Tibial nerve (tissue), 4 donors: ENCODE results near the gene ENO1. TPM values are rescaled to one million over a fixed set of nuclear protein-coding genes. Genes with fewer than 3 reads are reported as not detected.
"Not testable (repeated sequence)": the region's sequence is repeated elsewhere in the genome, so short reads cannot be mapped to it uniquely, and the experiment has no call there.

Experiments used
- DNase-seq, 2 donors: peaks; one replicate each; pipeline ENCODE4 v3.0.0-alpha.2; 2019; ENCODE audit warnings: low spot score in 2 of 2
- H3K27ac ChIP-seq, 4 donors: fragments of 200-600 bp; sonication (generic) in 3 of 4; one replicate each; pipeline ENCODE4 v1.5.1; 2017 to 2019; ENCODE audit warnings: mild to moderate bottlenecking in 1 of 4
- H3K27me3 ChIP-seq, 2 donors: fragments of 200-600 bp; sonication (generic) in 1 of 2; one replicate each; pipeline versions ENCODE4 v1.5.1 to v1.6.0; 2017 to 2019
- H3K36me3 ChIP-seq, 3 donors: fragments of 200-600 bp; sonication (generic); one replicate each; pipeline ENCODE4 v1.5.1; 2018 to 2019
- H3K4me1 ChIP-seq, 4 donors: fragments of 200-600 bp; sonication (generic) in 3 of 4; one replicate each; pipeline ENCODE4 v1.5.1; 2017 to 2019
- H3K4me3 ChIP-seq, 4 donors: fragments of 200-600 bp; sonication (generic) in 3 of 4; one replicate each; pipeline ENCODE4 v1.5.1; 2017 to 2019; ENCODE audit warnings: mild to moderate bottlenecking in 1 of 4, moderate library complexity in 1 of 4
- H3K9me3 ChIP-seq, 4 donors: fragments of 200-600 bp; sonication (generic) in 3 of 4; one replicate each; pipeline ENCODE4 v1.5.1; 2017 to 2019
- CTCF ChIP-seq, 5 experiments: fragments of 200-600 bp in 3 of 5; fragments of 450-650 bp in 2 of 5; sonication (generic) in 3 of 5; IDR thresholded peaks; one replicate each; pipeline ENCODE4 v1.5.1; 2016 to 2019; ENCODE audit warnings: antibody characterized with exemption in 5 of 5, mild to moderate bottlenecking in 3 of 5, moderate library complexity in 2 of 5
- EP300 ChIP-seq, 2 donors: sonication (generic); formaldehyde crosslinking; IDR thresholded peaks; one replicate each; pipeline ENCODE4 v1.6.1; 2017; ENCODE audit warnings: antibody characterized with exemption in 2 of 2, mild to moderate bottlenecking in 1 of 2
- POLR2A ChIP-seq, 2 donors: fragments of 450-650 bp; IDR thresholded peaks; one replicate each; pipeline ENCODE4 v1.6.1; 2017; ENCODE audit warnings: antibody characterized with exemption in 2 of 2, mild to moderate bottlenecking in 2 of 2, moderate library complexity in 2 of 2
- WGBS, 2 donors: methylation state at CpG; one replicate each; pipeline ENCODE4 v1.1.5; 2018; 5-methylcytosine and 5-hydroxymethylcytosine counted together
- total RNA-seq, 4 donors: library from RNA; depleted of rRNA; stranded (reverse); fragments of >200 nt; gene quantifications; one replicate each; pipeline ENCODE4 v1.1.0, GENCODE V29; 2016

ENO1 gene
- total RNA-seq, 4 donors from 2014 or later: 373 to 741 (median 459) TPM

DNA sequence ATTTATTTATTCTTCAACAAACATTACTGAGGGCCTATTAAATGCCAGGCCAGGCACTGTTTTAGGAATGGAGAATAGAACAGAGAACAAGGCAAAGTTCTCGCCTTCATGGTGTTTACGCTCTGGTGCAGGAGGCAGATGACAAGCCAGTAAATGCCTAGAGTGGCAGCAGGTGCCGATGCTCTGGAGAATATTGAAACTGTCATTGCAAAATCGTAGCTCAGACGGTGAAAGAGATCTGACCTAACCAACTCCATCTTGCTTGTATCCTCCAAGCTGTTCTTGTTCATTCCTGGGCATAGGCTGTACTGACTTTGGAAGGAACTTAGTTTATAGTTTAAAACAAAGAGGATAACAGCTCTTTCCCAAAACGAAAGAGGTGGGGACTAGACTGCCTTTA is 13.5 kb upstream of the ENO1 start:
- Histone ChIP-seq H3K9me3 (no peaks in the 10 kb centered on the region), H3K4me1 (peaks cover 0 to 28% (median 12%) of the 10 kb centered on the region in 4 donors), H3K36me3 (no peaks in the 10 kb centered on the region), H3K4me3 (no peak overlapping the region), H3K27me3 (no peaks in the 10 kb centered on the region), H3K27ac (no peak overlapping the region)
- no peak for TF ChIP-seq CTCF (IDR thresholded peaks at IDR 0.05)
- TF ChIP-seq POLR2A (IDR thresholded peaks at IDR 0.05): no peak
- TF ChIP-seq EP300 (IDR thresholded peaks at IDR 0.05): no peak
- no peak for DNase-seq
- WGBS, 2 donors: 84 to 91% methylated on average over 6 of the region's 6 CpGs

DNA sequence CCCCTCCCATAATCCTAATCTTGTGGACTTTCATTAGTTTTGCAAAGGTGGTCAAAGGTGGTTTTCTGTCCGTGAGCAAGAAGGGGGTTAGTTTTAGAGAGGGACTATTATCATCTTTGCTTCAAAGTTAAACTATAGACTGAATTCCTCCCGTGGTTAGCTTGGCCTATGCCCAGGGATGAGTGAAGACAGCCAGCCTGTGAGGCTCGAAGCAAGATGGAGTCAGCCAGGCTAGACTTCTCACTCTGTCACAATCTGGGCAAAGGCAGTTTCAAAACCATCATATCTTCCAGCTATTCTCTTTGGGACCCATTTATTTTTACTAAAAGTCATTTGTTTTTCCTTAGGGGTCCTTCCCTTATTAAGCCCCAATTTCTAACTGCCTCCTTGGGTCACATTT is 12.9 kb upstream of the ENO1 start:
- no peaks in the 10 kb centered on the region for H3K27me3 ChIP-seq
- no peak for DNase-seq
- H3K4me1 ChIP-seq: peaks cover 0 to 28% (median 12%) of the 10 kb centered on the region in 4 donors
- no peaks in the 10 kb centered on the region for H3K9me3 ChIP-seq
- TF ChIP-seq CTCF (IDR thresholded peaks at IDR 0.05) (no peak), EP300 (IDR thresholded peaks at IDR 0.05) (no peak), POLR2A (IDR thresholded peaks at IDR 0.05) (no peak)
- 79 to 83% methylated on average over 3 of the region's 3 CpGs for WGBS, 2 donors
- H3K27ac ChIP-seq: peak overlapping the region in 2 of 4 donors; percentile 5 to 28
- no peak overlapping the region for H3K4me3 ChIP-seq
- no peaks in the 10 kb centered on the region for H3K36me3 ChIP-seq

DNA sequence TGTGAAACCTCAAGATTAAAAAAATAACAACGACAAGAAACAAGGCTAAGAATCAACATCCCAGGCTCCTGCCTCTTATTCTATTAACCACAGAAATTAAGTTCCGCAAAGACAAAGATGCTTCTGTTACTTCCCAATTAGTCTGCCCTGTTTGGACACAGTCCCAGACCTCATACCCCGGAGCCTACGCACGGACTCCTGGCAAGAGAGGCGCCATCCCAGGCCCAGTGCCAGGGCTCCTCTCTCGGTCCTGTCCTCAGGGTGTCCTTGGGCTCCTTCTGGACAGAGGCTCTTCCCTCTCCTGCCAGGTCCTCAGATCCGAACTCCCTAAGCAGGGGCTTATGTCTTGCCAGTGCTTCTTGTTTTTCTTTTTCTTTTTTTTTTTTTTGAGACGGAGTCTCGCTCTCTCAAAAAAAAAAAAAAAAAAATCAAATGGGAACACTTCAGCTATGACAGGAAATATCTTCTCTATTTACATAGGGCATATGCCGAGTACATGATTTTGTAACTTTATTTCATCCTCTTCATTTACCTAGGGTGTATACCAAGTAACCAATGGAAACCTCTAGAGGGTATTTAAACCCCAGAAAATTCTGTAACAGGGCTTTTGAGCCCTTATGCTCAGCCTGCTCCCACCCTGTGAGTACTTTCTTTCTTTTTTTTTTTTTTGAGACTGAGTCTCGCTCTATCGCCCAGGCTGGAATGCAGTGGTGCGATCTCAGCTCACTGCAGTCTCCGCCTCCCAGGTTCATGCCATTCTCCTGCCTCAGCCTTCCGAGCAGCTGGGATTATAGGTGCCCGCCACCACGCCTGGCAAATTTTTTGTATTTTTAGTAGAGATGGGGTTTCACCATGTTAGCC is 11.7 kb upstream of the ENO1 start:
- Histone ChIP-seq H3K4me3 (peak overlapping the region in 2 of 4 donors; percentile 22 to 33), H3K36me3 (no peaks in the 10 kb centered on the region), H3K4me1 (peaks cover 0 to 28% (median 12%) of the 10 kb centered on the region in 4 donors), H3K27me3 (no peaks in the 10 kb centered on the region), H3K9me3 (no peaks in the 10 kb centered on the region), H3K27ac (peak overlapping the region; percentile 64 to 94 (median 76))
- DNase-seq: peak; percentile 86 to 89
- peak; percentile 44 to 76 for TF ChIP-seq EP300 (IDR thresholded peaks at IDR 0.05)
- TF ChIP-seq POLR2A (IDR thresholded peaks at IDR 0.05): no peak
- WGBS, 2 donors: 10 to 24% methylated on average over 18 of the region's 18 CpGs

GRCh38 chr1:8889103-8889846 is 10.8 kb upstream of the ENO1 start:
- Histone ChIP-seq H3K4me1 (peaks cover 0 to 28% (median 12%) of the 10 kb centered on the region in 4 donors), H3K27me3 (no peaks in the 10 kb centered on the region), H3K9me3 (no peaks in the 10 kb centered on the region), H3K4me3 (peak overlapping the region in 1 of 4 donors; percentile 33), H3K27ac (peak overlapping the region; percentile 64 to 94 (median 76)), H3K36me3 (no peaks in the 10 kb centered on the region)
- peak; percentile 35 to 45 for DNase-seq
- TF ChIP-seq CTCF (IDR thresholded peaks at IDR 0.05): no peak
- TF ChIP-seq EP300 (IDR thresholded peaks at IDR 0.05): no peak
- no peak for TF ChIP-seq POLR2A (IDR thresholded peaks at IDR 0.05)
- WGBS, 2 donors: 49 to 50% methylated on average over 11 of the region's 11 CpGs

- Histone ChIP-seq H3K9me3 (no peaks in the 10 kb centered on the region), H3K4me1 (peaks cover 0 to 28% (median 12%) of the 10 kb centered on the region in 4 donors), H3K36me3 (no peaks in the 10 kb centered on the region), H3K27me3 (no peaks in the 10 kb centered on the region), H3K27ac (no peak overlapping the region), H3K4me3 (no peak overlapping the region)
- no peak for DNase-seq
- WGBS, 2 donors: 86 to 93% methylated on average over 2 of the region's 2 CpGs
- no peak for TF ChIP-seq POLR2A (IDR thresholded peaks at IDR 0.05)
- TF ChIP-seq EP300 (IDR thresholded peaks at IDR 0.05): no peak
- TF ChIP-seq CTCF (IDR thresholded peaks at IDR 0.05): no peak
Observed at GRCh38 chr1:8886589-8886988, 8.1 kb upstream of the ENO1 start.

DNA sequence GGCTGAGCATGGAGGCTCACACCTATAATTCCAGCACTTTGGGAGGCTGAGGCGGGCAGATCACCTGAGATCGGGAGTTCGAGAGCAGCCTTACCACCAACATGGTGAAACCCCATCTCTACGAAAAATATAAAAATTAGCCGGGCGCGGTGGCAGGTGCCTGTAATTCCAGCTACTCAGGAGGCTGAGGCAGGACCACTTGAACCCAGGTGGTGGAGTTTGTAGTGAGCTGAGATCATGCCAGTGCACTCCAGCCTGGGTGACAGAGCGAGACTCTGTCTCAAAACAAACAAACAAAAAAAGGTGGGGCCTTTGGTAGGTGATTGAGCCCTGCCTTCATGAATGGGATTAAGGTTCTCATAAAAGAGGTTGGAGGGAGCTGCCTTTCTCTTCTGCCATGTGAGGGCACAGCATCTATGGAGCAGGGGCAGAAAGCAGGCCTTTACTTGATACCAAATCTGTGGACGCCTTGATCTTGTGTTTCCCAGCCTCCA is 7.6 kb upstream of the ENO1 start:
- H3K27ac ChIP-seq: peak overlapping the region in 1 of 4 donors; percentile 50
- not testable (repeated sequence) for H3K27me3 ChIP-seq, H3K36me3 ChIP-seq, H3K9me3 ChIP-seq, DNase-seq, H3K4me3 ChIP-seq
- WGBS, 2 donors: 93 to 98% methylated on average over 9 of the region's 9 CpGs
- H3K4me1 ChIP-seq: peaks cover 0 to 28% (median 12%) of the 10 kb centered on the region in 4 donors

DNA sequence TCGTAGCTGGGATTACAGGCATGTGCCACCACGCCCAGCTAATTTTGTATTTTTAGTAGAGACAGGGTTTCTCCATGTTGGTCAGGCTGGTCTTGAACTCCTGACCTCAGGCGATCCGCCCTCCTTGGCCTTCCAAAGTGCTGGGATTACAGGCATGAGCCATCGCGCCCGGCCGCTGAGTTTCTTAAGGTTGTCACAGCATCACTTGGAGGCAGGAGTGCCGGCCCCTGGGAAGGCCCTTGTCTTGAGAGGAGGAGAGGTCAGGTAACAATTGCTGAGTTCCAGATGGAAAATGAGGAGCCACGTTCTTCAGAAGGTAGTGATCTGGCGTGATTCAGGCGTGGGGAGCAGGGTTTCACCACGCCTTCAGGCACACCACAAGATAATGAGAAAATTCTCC is 5.6 kb upstream of the ENO1 start:
- DNase-seq, H3K27me3 ChIP-seq, H3K27ac ChIP-seq, H3K9me3 ChIP-seq, H3K4me3 ChIP-seq, H3K36me3 ChIP-seq: not testable (repeated sequence)
- H3K4me1 ChIP-seq: peaks cover 0 to 28% (median 16%) of the 10 kb centered on the region in 4 donors
- WGBS, 2 donors: 86 to 93% methylated on average over 13 of the region's 13 CpGs
